SKM-1 (cell line): Measurements from ENCODE around the gene KBTBD12.
"Not testable (repeated sequence)": the region's sequence is repeated elsewhere in the genome, so short reads cannot be mapped to it uniquely, and the experiment has no call there.

Experiments
- DNase-seq: peaks from one replicate; lab custom pipeline; 2025; ENCODE audit not compliant: unreplicated experiment; lab: John Stamatoyannopoulos, UW

The KBTBD12 gene

GRCh38 chr3:127903611-127904375 lies 11.2 kb upstream of the KBTBD12 start:
- no peak for DNase-seq

GRCh38 chr3:127905556-127905955 lies 9.5 kb upstream of the KBTBD12 start:
- DNase-seq = no peak

- not testable (repeated sequence) for DNase-seq
Observed at GRCh38 chr3:127906653-127907052, 8.4 kb upstream of the KBTBD12 start.

DNA sequence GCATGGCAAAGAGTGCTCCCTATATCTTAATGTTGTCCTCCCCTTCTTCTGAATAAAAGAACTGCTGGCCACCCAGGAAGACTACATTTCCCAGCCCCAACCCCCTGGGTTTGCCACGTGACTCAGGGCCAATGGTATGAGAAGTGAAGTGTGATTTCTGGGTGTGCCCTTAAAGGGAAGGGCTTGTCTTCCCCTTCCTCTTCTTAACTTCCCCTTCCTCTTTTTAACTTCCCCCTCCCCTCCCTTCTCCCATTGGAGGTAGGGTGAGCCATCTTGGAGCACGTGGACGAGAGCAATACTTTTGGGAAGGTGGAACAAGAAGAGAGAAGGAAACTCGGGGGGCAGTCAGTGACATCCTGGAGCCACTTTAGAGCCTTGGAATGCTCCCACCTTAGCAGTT lies 6.8 kb upstream of the KBTBD12 start:
- peak; percentile 58 for DNase-seq

- no peak for DNase-seq
Observed at GRCh38 chr3:127908951-127909350, 6.1 kb upstream of the KBTBD12 start.

- DNase-seq = no peak
Observed at GRCh38 chr3:127909646-127910045, 5.4 kb upstream of the KBTBD12 start.

DNA sequence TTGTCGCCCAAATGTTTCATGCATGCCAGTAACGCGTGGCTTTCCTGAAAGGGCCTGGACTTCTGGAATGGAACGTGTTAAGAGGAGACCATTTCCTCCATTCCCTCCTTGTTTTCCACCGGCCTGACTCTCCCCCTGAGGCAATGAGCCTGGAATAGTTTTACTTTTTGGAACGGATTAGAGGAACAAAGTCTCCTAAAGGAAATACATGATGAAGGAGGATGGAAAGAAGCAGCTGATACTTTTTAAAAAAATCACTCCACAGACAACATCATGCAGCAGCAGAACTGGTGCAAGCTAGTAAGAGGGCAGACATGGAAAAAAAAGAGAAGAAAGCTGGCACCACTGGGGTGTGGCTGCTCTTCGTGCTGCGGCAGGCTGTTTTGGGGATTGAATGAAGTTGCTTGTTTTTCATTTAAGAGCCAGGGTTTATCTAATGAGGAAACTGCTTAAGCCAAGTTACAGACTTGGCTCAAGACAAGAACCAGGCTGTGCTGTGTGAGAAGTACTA lies 3.6 kb upstream of the KBTBD12 start:
- no peak for DNase-seq

DNA sequence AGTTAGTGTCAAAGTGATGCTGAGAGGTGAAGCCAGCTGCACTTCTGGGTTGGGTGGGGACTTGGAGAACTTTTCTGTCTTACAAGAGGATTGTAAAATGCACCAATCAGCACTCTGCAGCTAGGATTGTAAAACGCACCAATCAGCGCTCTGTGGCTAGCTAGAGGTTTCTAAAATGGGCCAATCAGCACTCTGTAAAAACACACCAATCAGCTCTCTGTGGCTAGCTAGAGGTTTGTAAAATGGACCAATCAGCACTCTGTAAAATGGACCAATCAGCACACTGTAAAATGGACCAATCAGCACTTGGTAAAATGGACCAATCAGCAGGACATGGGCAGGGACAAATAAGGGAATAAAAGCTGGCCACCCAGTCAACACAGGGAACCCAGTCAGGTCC lies 1.2 kb upstream of the KBTBD12 start:
- not testable (repeated sequence) for DNase-seq

GRCh38 chr3:127914584-127914983 lies 448 bp upstream of the KBTBD12 start:
- DNase-seq = no peak

- DNase-seq = no peak
Observed at GRCh38 chr3:127915937-127916493, 983 bp downstream of the KBTBD12 start.

DNA sequence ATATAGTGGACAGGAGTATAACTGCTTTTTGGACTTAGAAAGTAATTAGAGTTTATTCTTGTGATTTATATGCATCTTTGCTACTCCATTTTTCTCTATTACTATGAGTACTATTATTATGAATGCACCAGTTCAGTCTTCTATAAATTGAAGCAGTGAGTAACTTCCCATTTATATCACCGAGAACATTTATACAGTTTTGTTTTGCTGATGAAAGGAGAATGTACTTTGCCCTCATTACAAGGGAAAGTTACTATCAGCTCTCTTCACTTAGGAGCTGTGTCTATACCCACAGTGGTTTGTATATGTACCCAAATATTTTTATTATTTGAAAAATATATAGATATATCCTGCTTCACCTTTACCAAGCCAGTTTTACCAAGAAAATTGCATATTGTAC lies 5.7 kb downstream of the KBTBD12 start:
- DNase-seq = no peak

- DNase-seq = no peak
Observed at GRCh38 chr3:127923611-127924010, 8.6 kb downstream of the KBTBD12 start.

- DNase-seq = no peak
Observed at GRCh38 chr3:127925384-127925783, 10.4 kb downstream of the KBTBD12 start.

DNA sequence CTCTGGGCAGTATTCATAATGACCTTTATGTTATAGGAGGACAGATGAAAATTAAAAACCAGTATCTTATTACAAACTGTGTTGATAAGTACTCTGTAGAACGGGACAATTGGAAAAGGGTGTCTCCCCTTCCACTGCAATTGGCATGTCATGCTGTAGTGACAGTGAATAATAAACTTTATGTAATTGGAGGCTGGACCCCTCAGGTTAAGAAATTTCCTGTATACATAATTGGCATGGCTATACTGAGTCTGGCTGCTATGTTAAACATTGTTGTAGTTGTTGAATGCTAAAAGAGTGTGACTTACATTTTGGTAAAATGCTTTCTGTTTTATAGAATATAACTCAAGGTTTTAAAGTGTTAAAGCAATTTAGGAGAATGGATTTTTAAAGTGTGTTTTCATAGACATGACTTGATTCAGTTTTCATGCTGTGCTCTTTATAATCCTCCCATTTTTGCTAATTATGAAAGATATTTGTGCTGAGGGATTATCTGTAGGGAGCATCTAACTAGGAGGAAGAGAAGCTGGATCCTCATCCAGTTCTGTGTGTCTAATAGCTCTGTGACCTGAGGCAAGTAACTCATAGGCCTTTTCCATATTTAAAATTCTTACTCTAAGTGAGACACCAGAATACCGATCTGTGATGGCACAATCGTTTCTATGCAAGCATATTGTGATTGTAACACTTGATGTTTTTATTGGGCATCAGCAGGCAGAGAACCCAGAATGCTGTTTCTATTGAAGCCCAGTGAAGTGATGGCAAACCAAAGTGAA lies 13.0 kb downstream of the KBTBD12 start:
- no peak for DNase-seq

DNA sequence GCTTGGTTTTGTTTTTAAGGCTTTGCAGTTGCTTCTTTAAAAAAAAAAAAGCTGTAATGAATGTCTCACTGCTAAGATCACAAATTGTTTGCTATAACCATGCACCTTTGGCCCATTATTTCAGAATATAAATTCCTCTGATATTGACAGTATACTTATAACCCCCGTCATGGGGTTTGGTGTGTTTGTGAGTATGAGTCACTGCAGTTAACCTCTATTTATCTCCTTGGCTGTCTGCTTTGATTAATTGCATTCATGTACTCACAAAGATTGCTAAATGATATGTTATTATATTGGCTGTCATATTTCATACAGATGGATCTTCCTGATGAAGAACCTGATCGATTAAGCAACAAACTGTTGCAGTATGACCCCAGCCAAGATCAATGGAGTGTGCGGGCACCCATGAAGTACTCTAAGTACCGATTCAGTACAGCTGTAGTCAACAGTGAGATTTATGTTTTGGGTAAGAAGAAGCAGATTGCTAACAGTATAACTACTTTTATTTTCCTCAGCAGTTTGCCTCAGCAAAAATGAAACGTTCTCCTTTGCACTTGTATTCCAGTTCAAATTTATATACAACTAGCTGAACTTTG lies 14.9 kb downstream of the KBTBD12 start:
- no peak for DNase-seq

GRCh38 chr3:127933396-127933795 lies 18.4 kb downstream of the KBTBD12 start:
- no peak for DNase-seq

DNA sequence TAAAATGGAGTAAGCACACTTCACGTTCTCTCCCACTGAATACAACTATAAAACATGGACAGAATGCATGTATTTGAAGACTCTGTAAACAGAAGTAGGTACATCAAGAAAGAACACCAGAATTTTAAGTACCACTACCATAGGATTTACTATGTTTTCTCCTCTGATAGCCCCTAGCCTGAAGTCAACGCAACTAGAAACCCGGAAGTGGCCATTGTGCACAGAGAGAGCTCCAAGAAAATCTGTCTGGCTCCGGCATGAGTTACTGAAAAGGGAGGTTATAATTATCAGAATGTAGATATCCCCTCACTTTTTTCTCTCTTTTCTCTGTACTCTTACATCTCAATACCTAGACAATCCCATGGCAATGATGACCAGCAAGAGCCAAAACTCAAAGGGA lies 23.8 kb downstream of the KBTBD12 start:
- no peak for DNase-seq

GRCh38 chr3:127940116-127940515 lies 25.1 kb downstream of the KBTBD12 start:
- DNase-seq = no peak

DNA sequence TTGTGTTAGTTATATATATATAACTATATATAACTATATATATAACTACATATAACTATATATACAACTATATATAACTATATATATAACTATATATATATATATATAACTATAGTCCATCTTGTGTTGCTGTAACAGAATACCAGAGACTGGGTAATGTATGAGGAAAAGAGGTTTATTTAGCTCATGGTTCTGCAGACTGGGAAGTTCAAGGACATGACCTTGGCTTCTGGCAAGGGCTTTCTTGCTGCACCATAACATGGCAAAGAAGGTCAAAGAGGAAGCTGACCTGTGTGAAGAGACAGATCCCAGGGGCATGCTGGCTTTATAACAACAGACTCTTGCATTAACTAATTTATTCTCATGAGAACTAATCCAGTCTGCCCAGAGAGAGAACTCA lies 27.6 kb downstream of the KBTBD12 start:
- DNase-seq = no peak

- no peak for DNase-seq
Observed at GRCh38 chr3:127948211-127948610, 33.2 kb downstream of the KBTBD12 start.

GRCh38 chr3:127949446-127950055 lies 34.5 kb downstream of the KBTBD12 start:
- no peak for DNase-seq
